ENCODE results near the gene IP6K2.

IP6K2 gene

GRCh38 chr3:48662145-48662752 is 54.8 kb downstream of the IP6K2 start:
- no peak for TF ChIP-seq TAF1 (IDR thresholded peaks at IDR 0.05; ENCODE audit: borderline replicate concordance, insufficient read depth, low read length)
- TF ChIP-seq FOXP2 (optimal IDR thresholded peaks at IDR 0.05; ENCODE audit: borderline replicate concordance, extremely low read depth, extremely low read length, insufficient read depth), result no peak
- no peak for TF ChIP-seq SIN3A (IDR thresholded peaks at IDR 0.05; ENCODE audit: borderline replicate concordance, insufficient read depth, low read length)
- TF ChIP-seq POLR2AphosphoS5 (IDR thresholded peaks at IDR 0.05; ENCODE audit: low read depth, low read length), result no peak
- TF ChIP-seq REST (IDR thresholded peaks at IDR 0.05; ENCODE audit: insufficient read depth in 1 of 2, low read depth in 2 of 2, low read length in 2 of 2), result no peak

DNA sequence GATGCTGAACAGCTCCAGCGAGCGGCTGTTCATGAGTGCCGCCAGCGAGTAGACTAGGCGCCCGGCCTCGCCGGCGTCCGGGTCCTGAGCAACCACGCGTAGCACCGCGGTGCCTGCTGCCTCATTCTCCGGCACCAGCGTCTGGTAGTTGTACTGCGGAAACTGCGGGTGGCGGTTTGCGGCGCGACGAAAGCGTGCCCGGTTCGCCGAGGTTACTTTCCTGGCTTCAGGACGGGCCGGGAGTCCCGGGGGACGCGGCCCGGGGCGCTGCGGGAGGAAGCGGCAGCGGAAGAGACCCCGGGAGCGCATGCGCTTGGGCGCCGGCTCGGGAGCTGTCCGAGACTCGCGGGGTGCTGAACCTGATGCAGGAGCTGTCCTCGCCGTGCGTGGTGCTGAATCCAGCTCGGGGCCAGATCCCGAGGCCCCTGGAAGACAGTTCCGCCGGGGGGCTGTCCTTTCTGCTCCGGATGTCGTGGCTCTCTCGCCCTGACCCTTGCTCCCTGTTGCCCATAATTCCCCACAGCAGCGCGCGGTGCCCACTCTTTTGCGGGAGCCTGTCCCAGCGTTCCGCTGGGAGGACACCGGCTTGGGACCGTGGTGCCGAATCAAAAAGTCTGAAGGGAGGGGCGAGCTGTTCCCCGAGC is 55.4 kb downstream of the IP6K2 start:
- TF ChIP-seq REST (IDR thresholded peaks at IDR 0.05; ENCODE audit: insufficient read depth in 1 of 2, low read depth in 2 of 2, low read length in 2 of 2), result peak; percentile 99 to 100
- TF ChIP-seq SIN3A (IDR thresholded peaks at IDR 0.05; ENCODE audit: borderline replicate concordance, insufficient read depth, low read length), result peak; percentile 98; the same call in 1 of the 2 replicates
- TF ChIP-seq POLR2AphosphoS5 (IDR thresholded peaks at IDR 0.05; ENCODE audit: low read depth, low read length), result no peak

DNA sequence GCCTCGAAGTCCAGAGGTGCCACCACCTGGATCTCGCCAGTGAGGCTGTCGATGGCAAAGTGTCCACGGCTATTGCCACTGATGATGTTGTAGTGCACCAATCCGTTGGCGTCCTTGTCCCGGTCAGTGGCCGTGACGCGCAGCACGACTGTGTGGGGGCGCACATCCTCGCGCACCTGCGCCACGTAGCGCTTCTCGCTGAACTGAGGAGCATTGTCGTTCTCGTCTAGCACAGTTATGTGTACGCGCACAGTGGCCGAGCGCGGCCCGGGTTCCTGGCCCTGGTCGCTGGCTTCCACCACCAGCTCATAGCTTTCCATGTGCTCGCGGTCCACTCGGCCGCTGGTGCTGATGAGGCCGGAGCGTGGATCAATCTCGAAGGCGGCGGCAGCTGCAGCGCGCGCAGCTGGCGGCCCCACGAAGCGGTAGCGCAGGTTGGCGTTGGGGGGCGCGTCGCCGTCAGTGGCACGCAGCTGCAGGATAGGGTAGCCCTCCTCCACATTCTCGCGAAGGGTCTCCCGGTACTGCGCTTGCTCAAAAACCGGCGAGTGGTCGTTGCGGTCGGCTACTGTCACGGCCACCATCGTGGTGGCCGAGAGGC is 56.1 kb downstream of the IP6K2 start:
- no peak for TF ChIP-seq SIN3A (IDR thresholded peaks at IDR 0.05; ENCODE audit: borderline replicate concordance, insufficient read depth, low read length)
- TF ChIP-seq TAF1 (IDR thresholded peaks at IDR 0.05; ENCODE audit: borderline replicate concordance, insufficient read depth, low read length), result no peak
- TF ChIP-seq POLR2AphosphoS5 (IDR thresholded peaks at IDR 0.05; ENCODE audit: low read depth, low read length), result no peak
- no peak for TF ChIP-seq FOXP2 (optimal IDR thresholded peaks at IDR 0.05; ENCODE audit: borderline replicate concordance, extremely low read depth, extremely low read length, insufficient read depth)
- no peak for TF ChIP-seq REST (IDR thresholded peaks at IDR 0.05; ENCODE audit: insufficient read depth in 1 of 2, low read depth in 2 of 2, low read length in 2 of 2)

- TF ChIP-seq SIN3A (IDR thresholded peaks at IDR 0.05; ENCODE audit: borderline replicate concordance, insufficient read depth, low read length) (no peak), POLR2AphosphoS5 (IDR thresholded peaks at IDR 0.05; ENCODE audit: low read depth, low read length) (no peak), FOXP2 (optimal IDR thresholded peaks at IDR 0.05; ENCODE audit: borderline replicate concordance, extremely low read depth, extremely low read length, insufficient read depth) (no peak), REST (IDR thresholded peaks at IDR 0.05; ENCODE audit: insufficient read depth in 1 of 2, low read depth in 2 of 2, low read length in 2 of 2) (no peak), TAF1 (IDR thresholded peaks at IDR 0.05; ENCODE audit: borderline replicate concordance, insufficient read depth, low read length) (no peak)
These were observed 60.2 kb downstream of the IP6K2 start for GRCh38 chr3:48656841-48657281.

Data from PFSK-1 (cell line).